Suprapubic skin (tissue), 4 donors: ENCODE measurements around the gene GABRB2.

Experiments used
- POLR2A ChIP-seq, 2 donors: fragments of 450-650 bp; IDR thresholded peaks; one replicate each; pipeline ENCODE4 v1.6.1; 2017; ENCODE audit warnings: antibody characterized with exemption in 2 of 2, mild to moderate bottlenecking in 2 of 2, moderate library complexity in 2 of 2
- POLR2AphosphoS5 ChIP-seq, 3 donors: sonication (generic); formaldehyde crosslinking; IDR thresholded peaks; one replicate each; pipeline ENCODE4 v1.6.1; 2017; ENCODE audit warnings: antibody characterized with exemption in 3 of 3
- TF ChIP-seq, protein P1 (sequence below), 2 donors: fragments of 200-600 bp in 1 of 2; fragments of 450-650 bp in 1 of 2; sonication (generic) in 1 of 2; IDR thresholded peaks; one replicate each; pipeline ENCODE4 v1.5.1; 2016 to 2019; ENCODE audit warnings: antibody characterized with exemption in 2 of 2, mild to moderate bottlenecking in 1 of 2, moderate library complexity in 1 of 2

DNA sequence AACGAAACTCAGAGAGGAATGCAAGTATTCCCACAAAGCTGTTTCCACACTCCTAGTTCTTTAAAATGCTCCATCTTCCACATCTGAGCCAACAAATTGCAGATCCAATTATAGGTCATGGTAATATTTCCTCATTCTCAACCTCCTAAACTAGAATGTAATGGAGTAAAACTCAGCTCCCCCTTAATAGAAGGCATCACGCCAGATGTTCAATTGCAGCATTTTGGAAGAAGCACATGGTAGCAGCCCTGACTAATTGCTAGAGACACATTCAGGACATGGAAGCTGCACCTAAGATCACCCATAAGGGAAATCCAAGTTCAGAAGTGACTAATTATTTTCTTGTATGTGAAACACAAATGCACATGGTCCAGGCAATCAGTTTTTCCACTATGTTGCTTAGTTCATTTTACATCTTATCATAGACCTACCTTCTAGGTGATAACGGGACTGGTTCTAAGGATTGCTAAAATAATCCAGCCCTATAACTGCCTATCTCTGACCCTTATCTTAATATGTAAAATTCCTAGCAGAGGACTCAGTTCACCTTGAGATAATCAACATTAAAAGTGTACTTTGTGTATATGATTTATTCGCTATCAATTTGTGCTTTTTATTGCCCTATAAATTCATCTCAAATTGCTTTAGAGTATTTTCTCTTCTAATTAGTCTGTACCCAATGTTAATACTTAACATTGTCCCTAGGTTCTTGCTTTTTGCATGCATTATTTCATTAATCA, 75.1 kb downstream of the GABRB2 start:
- TF ChIP-seq, protein P1, sequence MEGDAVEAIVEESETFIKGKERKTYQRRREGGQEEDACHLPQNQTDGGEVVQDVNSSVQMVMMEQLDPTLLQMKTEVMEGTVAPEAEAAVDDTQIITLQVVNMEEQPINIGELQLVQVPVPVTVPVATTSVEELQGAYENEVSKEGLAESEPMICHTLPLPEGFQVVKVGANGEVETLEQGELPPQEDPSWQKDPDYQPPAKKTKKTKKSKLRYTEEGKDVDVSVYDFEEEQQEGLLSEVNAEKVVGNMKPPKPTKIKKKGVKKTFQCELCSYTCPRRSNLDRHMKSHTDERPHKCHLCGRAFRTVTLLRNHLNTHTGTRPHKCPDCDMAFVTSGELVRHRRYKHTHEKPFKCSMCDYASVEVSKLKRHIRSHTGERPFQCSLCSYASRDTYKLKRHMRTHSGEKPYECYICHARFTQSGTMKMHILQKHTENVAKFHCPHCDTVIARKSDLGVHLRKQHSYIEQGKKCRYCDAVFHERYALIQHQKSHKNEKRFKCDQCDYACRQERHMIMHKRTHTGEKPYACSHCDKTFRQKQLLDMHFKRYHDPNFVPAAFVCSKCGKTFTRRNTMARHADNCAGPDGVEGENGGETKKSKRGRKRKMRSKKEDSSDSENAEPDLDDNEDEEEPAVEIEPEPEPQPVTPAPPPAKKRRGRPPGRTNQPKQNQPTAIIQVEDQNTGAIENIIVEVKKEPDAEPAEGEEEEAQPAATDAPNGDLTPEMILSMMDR (IDR thresholded peaks at IDR 0.05): no peak
- TF ChIP-seq POLR2A (IDR thresholded peaks at IDR 0.05): no peak
- TF ChIP-seq POLR2AphosphoS5 (IDR thresholded peaks at IDR 0.05): no peak
